WERI-Rb-1 (cell line): ENCODE results near the gene EME1.

Experiments
- DNase-seq: peaks from one replicate; pipeline ENCODE4 v3.0.0-alpha.2; 2020
- H3K27ac ChIP-seq: fragments of 250-450 bp; sonication (Bioruptor Pico); 2 replicates; pipeline ENCODE4 v1.5.1; 2020; ENCODE audit warnings: mild to moderate bottlenecking, moderate library complexity
- H3K27me3 ChIP-seq: fragments of 250-450 bp; sonication (Bioruptor Pico); 2 replicates; pipeline ENCODE4 v1.5.1; 2021; ENCODE audit warnings: mild to moderate bottlenecking, low read depth, moderate library complexity; ENCODE audit not compliant: insufficient read depth, severe bottlenecking
- H3K36me3 ChIP-seq: fragments of 250-450 bp; sonication (Bioruptor Pico); 2 replicates; pipeline ENCODE4 v1.5.1; 2020; ENCODE audit warnings: mild to moderate bottlenecking, moderate library complexity
- H3K4me3 ChIP-seq: 2 replicates; pipeline ENCODE4 v1.5.1; 2011; ENCODE audit warnings: low read depth, mild to moderate bottlenecking, control low read depth, low read length
- H3K9me3 ChIP-seq: fragments of 250-450 bp; sonication (Bioruptor Pico); 2 replicates; pipeline ENCODE4 v1.5.1; 2021; ENCODE audit warnings: mild to moderate bottlenecking, moderate library complexity; ENCODE audit not compliant: severe bottlenecking
- TF ChIP-seq, protein P1 (sequence below): IDR thresholded peaks from 2 replicates; pipeline ENCODE4 v1.5.1; 2011; ENCODE audit warnings: low read depth, mild to moderate bottlenecking, control low read depth, inconsistent platforms, low read length

EME1 gene

DNA sequence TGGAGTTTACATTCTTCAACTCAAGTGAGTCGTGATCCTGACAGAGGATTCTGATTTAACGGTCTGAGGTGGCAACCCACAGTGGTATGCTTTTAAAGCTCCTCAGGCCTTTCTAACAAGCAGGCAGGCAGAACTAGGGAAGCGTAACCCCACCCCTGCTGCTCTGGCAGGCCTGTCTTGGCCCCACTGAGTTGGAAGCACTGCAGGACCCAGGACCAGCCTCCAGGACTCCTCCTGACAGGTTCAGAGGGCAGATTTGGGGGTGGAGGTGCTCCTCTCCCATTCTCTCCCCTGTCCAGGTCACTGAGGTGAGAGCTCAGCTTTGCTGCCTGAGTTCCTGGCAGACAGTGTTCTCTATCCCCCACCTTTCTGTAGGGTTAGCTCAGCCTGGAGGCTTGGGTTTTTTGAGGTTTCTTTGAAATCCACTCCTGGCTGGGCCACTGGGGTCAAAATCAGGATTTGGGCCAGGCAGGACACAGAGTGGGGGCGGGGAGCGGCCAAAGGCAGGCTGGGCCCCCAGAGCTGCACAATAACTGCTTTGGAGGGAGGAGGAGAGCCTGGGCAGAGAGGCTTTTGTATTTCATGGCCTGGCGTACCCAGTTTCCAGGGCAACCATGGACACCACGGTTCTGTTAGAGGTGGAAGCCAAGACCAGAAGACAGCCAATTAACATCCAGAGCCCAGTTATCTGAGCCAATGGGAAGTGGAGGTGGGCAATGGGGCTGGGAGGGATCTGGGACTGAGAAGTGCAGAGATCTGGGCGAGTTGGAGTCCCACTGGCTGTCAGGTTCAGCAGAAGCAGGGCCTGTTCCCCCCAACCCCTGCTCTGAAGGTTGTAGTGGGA is 9.6 kb upstream of the EME1 start:
- TF ChIP-seq, protein P1, sequence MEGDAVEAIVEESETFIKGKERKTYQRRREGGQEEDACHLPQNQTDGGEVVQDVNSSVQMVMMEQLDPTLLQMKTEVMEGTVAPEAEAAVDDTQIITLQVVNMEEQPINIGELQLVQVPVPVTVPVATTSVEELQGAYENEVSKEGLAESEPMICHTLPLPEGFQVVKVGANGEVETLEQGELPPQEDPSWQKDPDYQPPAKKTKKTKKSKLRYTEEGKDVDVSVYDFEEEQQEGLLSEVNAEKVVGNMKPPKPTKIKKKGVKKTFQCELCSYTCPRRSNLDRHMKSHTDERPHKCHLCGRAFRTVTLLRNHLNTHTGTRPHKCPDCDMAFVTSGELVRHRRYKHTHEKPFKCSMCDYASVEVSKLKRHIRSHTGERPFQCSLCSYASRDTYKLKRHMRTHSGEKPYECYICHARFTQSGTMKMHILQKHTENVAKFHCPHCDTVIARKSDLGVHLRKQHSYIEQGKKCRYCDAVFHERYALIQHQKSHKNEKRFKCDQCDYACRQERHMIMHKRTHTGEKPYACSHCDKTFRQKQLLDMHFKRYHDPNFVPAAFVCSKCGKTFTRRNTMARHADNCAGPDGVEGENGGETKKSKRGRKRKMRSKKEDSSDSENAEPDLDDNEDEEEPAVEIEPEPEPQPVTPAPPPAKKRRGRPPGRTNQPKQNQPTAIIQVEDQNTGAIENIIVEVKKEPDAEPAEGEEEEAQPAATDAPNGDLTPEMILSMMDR = 0 out of 2 replicates have a peak, but pooled peaks have one; percentile 1
- peaks cover 54% of the 10 kb centered on the region for H3K36me3 ChIP-seq
- H3K4me3 ChIP-seq = no peak overlapping the region
- DNase-seq = no peak
- no peaks in the 10 kb centered on the region for H3K27me3 ChIP-seq
- no peak overlapping the region for H3K27ac ChIP-seq
- H3K9me3 ChIP-seq = no peaks in the 10 kb centered on the region

DNA sequence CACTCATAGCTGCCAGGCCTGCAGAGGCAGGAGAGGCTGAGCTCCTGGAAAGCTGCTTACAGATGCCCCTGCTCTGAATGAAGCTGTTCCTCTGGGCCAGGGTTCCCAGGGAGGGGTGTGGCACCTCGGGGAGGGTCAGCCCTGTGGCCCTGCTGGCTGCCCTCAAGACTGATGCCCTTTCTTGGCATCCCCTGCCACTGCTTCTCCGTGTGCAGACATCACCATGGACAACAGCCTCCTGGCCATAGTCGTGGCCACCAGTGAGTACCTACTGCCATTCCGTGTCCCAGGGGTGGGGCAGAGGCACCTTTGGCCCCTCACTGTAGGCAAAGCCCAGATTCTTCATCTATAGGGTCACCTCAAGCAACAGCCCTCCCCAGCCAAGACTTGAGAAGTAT is 9.0 kb upstream of the EME1 start:
- TF ChIP-seq, protein P1 = no peak
- no peak for DNase-seq
- Histone ChIP-seq H3K36me3 (peaks cover 54% of the 10 kb centered on the region), H3K27ac (no peak overlapping the region), H3K4me3 (no peak overlapping the region), H3K27me3 (no peaks in the 10 kb centered on the region), H3K9me3 (no peaks in the 10 kb centered on the region)

DNA sequence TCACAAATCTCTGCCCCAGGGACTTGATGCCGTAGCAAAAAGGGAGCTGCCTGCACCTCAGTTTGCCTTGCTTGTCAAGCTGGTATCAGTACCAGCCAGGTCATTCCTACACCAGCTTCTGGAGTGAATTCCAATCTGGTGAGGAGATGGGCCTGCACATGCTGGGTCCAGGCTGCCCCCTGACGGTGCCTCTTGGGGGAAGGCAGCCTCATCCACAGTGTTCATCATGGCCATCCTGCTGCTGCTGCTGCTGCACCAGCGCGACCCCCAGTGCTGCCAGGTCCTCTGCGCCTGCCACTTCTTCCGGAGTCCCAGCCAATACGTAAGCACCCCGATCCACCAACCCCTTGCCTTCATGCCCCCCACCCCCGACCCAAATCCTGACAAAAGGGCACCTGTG is 8.3 kb upstream of the EME1 start:
- Histone ChIP-seq H3K27ac (no peak overlapping the region), H3K9me3 (no peaks in the 10 kb centered on the region), H3K4me3 (no peak overlapping the region), H3K36me3 (peaks cover 54% of the 10 kb centered on the region), H3K27me3 (no peaks in the 10 kb centered on the region)
- DNase-seq = no peak
- TF ChIP-seq, protein P1 = no peak

DNA sequence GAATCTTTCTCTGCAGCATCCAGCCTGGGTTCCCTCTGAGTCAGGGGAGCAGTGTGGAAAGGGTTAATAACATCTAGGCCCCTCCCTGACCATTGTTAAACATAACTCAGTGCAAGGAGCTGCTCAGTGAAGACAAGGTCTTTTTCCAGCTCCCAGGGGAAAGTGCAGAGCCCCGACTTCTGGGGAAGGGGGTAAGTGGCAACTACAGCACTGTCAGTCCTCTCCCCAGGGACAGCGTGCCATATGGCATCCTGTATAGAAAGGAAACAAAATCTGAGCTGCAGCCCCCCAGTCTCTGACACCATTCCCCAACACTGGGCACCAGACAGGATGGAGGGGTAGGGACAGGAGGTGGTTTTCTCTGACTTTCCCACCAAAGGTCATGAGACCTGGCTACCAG is 7.9 kb upstream of the EME1 start:
- Histone ChIP-seq H3K36me3 (peaks cover 57% of the 10 kb centered on the region), H3K27ac (peak overlapping the region; percentile 12; the same call in 1 of the 2 replicates), H3K27me3 (no peaks in the 10 kb centered on the region), H3K4me3 (no peak overlapping the region), H3K9me3 (no peaks in the 10 kb centered on the region)
- TF ChIP-seq, protein P1 = no peak
- DNase-seq = no peak

DNA sequence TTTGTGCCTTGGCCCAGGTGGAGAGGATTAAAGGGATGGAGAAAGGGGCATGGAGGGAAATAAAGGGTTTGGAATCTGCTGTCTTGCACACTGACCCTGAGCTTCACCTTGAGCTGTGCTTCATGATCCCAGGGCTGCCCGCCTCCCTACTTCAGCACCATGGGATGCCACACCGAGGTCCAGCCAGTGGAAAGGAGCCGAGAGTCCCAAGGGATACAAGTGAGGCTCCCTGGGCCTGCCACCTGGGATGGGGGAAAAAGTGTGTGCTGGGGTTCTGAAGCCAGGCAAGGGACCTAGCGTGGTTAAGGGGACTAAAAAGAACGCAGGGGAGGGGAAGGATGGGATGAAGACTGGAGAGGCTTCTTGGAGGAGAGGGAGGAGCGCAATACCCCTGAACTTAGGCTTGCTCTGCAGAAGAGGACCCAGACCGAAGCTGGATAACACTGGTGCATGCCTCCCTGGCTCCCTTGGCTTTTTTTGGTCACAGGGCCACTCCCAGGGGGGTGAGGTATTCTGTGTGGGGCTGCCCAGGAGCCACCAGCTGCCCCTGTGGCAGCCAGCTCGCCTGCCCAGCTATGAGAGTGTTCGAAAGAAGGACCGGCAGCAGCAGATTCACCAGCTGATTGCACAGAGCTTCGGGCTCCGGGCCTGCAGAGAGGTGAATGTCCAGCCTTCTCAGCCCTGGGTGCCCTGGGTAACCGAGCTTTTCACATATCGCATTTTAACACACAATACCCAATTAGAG is 7.2 kb upstream of the EME1 start:
- Histone ChIP-seq H3K27me3 (no peaks in the 10 kb centered on the region), H3K36me3 (peaks cover 59% of the 10 kb centered on the region), H3K4me3 (no peak overlapping the region), H3K27ac (no peak overlapping the region), H3K9me3 (no peaks in the 10 kb centered on the region)
- TF ChIP-seq, protein P1 = no peak
- DNase-seq = no peak
